ENCODE data around the gene SPRING1.

Gene SPRING1

GRCh38 chr12:116735951-116736599 lies 1.8 kb downstream of the SPRING1 start:
- H3K4me1 ChIP-seq, result no peaks in the 10 kb centered on the region
- no peaks in the 10 kb centered on the region for H3K9me3 ChIP-seq
- H3K36me3 ChIP-seq, result peaks cover 5% of the 10 kb centered on the region; the same call in 1 of the 2 replicates

GRCh38 chr12:116735084-116735483 lies 2.8 kb downstream of the SPRING1 start:
- H3K36me3 ChIP-seq, result no peaks in the 10 kb centered on the region; the same call in 1 of the 2 replicates
- no peak for TF ChIP-seq CTCF (IDR thresholded peaks at IDR 0.05; ENCODE audit: low read depth, low read length)

More at GRCh38 chr12:116735951-116736599, 1.8 kb downstream of the SPRING1 start:
- H3K4me3 ChIP-seq (ENCODE audit: low read depth, low read length), result peak overlapping the region; percentile 84
- no peak for DNase-seq
- TF ChIP-seq CTCF (IDR thresholded peaks at IDR 0.05; ENCODE audit: low read depth, low read length), result no peak
- H3K27me3 ChIP-seq, result no peaks in the 10 kb centered on the region

GRCh38 chr12:116734156-116734768 lies 3.6 kb downstream of the SPRING1 start:
- no peaks in the 10 kb centered on the region for H3K9me3 ChIP-seq
- no peak for DNase-seq
- no peak overlapping the region for H3K4me3 ChIP-seq (ENCODE audit: low read depth, low read length)
- TF ChIP-seq CTCF (IDR thresholded peaks at IDR 0.05; ENCODE audit: low read depth, low read length), result no peak
- H3K4me1 ChIP-seq, result no peaks in the 10 kb centered on the region
- H3K27me3 ChIP-seq, result no peaks in the 10 kb centered on the region
- no peaks in the 10 kb centered on the region; the same call in 1 of the 2 replicates for H3K36me3 ChIP-seq

More at GRCh38 chr12:116735084-116735483, 2.8 kb downstream of the SPRING1 start:
- no peak overlapping the region for H3K4me3 ChIP-seq (ENCODE audit: low read depth, low read length)
- DNase-seq, result no peak
- H3K4me1 ChIP-seq, result no peaks in the 10 kb centered on the region
- H3K27me3 ChIP-seq, result no peaks in the 10 kb centered on the region
- H3K9me3 ChIP-seq, result no peaks in the 10 kb centered on the region

GRCh38 chr12:116731801-116732200 lies 6.1 kb downstream of the SPRING1 start:
- no peaks in the 10 kb centered on the region for H3K4me1 ChIP-seq

GRCh38 chr12:116727891-116728290 lies 10.0 kb downstream of the SPRING1 start:
- Histone ChIP-seq H3K27me3 (no peaks in the 10 kb centered on the region), H3K36me3 (no peaks in the 10 kb centered on the region), H3K9me3 (no peaks in the 10 kb centered on the region), H3K4me3 (ENCODE audit: low read depth, low read length) (no peak overlapping the region), H3K4me1 (no peaks in the 10 kb centered on the region)
- DNase-seq, result no peak
- TF ChIP-seq CTCF (IDR thresholded peaks at IDR 0.05; ENCODE audit: low read depth, low read length), result no peak

More at GRCh38 chr12:116731801-116732200, 6.1 kb downstream of the SPRING1 start:
- Histone ChIP-seq H3K9me3 (no peaks in the 10 kb centered on the region), H3K36me3 (no peaks in the 10 kb centered on the region; the same call in 1 of the 2 replicates), H3K4me3 (ENCODE audit: low read depth, low read length) (no peak overlapping the region), H3K27me3 (no peaks in the 10 kb centered on the region)
- no peak for DNase-seq
- TF ChIP-seq CTCF (IDR thresholded peaks at IDR 0.05; ENCODE audit: low read depth, low read length), result no peak

- no peak for DNase-seq
- Histone ChIP-seq H3K9me3 (no peaks in the 10 kb centered on the region), H3K36me3 (peaks cover 3% of the 10 kb centered on the region; the same call in 1 of the 2 replicates), H3K4me3 (ENCODE audit: low read depth, low read length) (no peak overlapping the region), H3K4me1 (no peaks in the 10 kb centered on the region), H3K27me3 (no peaks in the 10 kb centered on the region)
- TF ChIP-seq CTCF (IDR thresholded peaks at IDR 0.05; ENCODE audit: low read depth, low read length), result no peak
These were observed 10.6 kb downstream of the SPRING1 start for GRCh38 chr12:116727261-116727660.
